ENCODE results near the gene FBL.
A peak's percentile ranks its signal among the peaks of the same experiment; 100 is the strongest.

The FBL gene

DNA sequence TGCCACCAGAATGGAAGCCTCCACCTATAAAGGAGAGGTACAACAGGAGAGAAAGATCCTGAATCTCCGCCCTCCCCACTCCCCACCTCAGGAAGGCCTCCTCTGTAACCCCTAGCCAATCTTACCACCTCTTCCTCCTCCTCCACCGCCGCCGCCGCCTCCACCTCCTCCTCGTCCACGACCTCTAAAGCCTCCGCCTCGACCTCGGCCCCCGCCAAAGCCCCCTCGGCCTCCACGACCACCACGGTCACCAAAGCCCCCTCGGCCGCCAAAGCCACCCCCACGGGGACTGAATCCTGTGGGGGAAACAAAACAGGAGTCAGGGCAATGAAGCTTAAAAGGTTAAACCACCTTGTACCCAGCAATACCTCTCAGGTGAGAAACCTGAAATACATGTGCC lies 5.7 kb downstream of the FBL start:
- no peak for DNase-seq

DNA sequence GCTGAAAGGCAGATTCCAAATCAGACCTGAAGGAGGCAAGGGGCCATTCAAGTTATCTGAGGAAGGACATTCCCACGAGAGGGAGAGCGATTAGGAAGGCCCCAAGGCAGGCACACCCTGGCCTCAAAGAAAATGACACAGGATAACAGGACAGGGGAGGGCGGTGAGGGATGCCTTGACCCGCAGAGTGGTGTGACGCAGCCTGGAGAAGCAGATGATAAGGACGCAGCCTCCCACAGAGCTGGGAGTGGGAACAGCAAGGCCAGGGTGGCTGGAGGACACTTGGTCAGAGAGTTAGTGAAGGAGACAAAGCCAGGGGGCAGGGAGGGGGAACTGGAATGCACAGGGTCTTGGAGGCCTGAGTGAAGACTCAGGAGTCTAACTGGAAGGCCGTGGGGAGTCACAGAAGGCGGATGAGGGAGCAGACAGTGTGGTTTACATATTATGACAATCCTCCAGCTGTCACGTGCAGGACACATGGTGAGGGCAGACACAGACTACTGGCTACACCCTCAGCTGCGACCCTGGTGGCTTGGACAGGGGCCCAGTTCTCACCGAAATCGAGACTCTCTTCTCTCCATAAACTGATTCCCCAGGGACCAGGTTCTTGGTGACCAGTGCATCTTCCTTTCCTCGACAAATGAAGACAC lies 6.4 kb downstream of the FBL start:
- no peak for DNase-seq

DNA sequence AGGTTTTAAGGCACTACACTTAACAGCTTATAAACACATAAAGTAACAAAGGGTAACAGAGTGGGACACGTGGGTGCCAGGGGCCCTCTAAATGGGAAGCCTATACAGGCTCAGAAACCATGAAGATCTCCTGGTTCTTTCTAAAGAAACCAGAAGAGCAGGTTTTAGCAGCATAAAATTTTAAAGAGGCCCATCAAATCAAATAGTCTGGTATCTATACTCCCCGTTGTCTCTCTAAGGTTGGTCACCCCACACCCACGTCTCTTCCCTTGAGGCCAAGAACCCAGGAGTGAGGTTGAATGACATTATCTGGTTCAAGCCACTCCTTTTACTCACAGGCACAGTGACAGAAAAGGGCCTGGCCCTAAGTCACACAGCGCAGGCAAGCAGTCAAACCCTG lies 7.6 kb downstream of the FBL start:
- DNase-seq: no peak

DNA sequence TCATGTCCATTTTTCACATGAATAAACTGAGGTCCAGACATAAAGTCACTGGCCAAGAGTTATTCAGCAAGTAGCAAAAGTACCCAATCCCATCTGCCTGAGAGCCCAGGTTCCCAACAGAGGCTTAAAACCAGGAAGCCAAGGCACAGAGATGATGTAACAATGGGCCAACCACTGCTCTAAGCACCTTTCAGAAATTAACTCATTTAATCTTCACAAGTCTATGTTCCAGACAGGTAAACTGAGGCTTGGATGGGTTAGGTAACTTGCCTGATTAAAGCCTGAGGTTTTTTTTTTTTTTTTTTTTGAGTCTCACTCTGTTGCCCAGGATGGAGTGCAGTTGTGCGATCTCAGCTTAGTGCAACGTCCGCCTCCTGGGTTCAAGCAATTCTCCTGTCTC lies 8.2 kb downstream of the FBL start:
- no peak for DNase-seq

DNA sequence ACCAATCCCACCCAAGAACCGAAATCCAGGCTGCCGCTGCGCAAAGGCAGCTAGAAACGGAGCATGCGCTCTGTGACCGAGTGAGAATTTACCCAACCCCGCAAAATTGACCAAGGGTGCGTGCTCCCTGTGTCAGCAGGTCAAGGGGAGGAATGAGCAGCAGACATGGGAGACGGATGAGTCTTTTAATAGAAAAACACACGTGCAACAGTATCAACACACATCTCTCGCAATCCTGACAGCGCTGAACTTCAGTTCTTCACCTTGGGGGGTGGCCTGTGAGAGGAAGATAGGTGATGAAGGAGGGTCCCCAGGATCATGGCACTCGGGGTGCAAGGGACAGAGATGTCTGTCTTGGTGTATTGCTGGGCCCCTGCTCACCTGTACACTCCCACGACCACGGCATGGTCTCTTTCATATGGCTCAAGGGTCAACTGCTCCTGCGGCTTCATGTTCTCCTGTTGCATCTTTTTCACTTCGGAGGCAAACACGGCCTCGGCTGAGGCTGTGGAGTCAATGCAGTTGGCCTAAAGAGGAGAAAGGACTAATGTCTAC lies 11.8 kb downstream of the FBL start:
- no peak for DNase-seq

DNA sequence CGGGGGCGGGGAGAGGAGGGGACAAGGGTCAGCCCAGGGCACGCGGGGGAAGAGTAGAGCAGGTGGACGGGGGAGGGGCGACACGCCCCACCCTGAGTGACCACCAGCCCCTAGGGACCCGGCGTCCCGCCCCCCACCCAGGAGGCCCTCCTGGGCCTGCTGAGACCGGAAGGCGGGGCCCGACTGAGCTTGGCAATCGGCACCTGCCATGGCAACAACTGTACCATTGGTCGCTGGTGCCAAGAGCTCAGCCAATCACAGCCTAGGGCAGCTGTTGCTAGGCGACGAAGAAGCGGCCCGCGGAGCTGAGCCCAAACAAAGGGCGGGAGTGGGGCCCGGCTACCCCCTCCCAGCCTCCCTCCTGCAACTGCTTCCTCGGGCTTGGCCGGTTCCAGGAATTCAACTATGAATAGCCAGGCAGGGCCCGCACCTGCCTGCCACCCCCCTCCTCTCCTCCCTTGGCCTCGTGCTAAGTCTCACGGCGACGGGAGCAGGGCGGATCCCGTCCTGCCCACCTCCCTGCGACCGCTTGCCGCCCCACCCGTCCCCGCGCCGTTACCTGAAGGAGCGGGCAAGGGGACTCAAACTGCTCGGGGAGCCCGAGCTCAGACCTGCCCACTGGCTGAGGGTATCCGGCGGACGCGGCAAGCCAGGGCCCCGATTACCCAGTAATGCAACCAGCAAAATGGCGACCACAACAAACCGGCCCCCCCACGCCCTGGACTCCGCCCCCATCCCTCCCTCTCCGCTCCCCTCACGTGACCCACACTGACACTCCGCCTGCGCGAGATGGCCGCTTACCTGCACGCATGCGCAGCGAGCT lies 12.5 kb downstream of the FBL start, which contains the start of gene DYRK1B:
TSS of gene DYRK1B (minus strand) at position 699 of the 823 bp plus-strand sequence. CDS start 2,295 bp downstream, outside the sequence.
- DNase-seq: peak; percentile 100

DNA sequence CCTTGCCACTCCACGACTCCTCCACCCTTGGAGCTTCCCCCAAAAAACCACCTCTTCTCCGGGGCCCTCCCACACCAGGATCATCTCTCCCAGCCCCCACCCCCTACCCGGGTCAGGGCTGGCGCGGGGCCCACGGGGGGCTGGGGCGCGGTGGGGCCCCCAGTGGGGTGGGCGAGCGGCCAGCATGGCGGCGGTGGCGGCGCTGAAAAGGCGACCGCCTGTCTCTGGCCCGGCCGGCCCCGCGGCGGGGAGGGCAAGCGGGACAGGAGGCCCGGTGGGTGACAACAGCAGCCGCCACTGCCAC lies 13.1 kb downstream of the FBL start:
- no peak for DNase-seq

DNA sequence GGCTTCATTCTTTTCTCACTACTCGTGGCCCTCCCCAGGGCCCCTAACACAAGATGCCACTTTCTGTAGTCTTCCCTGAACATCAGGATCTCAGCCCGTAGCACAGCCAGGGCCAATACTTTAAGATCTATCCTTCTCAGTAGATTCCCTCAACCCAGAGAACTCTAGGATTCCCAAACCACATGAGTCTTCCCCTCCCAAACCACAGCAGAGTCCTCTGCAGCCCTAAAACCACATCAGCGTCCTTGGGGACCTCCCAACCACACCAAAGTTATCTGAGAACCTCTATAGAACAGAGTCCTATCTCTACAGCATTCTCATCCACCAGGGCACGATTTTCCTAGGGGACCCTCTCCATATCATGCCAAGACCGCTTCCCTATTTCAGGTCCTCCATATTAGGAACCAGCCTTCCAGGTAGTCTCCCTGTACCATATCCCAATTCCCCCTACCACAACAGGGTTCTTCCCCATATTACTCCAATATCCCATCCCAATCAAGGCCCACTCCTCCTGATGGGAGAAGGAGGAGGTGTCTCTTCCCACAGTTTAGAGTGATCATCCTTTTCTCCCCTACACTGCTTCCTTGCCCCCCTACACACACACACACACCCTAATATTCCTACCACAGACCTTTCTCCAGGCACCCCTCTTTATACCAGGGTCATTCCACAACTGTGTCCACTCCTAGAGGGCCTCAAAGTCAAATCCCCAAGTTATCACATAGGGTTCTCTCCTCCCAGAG lies 13.7 kb downstream of the FBL start:
- no peak for DNase-seq

DNA sequence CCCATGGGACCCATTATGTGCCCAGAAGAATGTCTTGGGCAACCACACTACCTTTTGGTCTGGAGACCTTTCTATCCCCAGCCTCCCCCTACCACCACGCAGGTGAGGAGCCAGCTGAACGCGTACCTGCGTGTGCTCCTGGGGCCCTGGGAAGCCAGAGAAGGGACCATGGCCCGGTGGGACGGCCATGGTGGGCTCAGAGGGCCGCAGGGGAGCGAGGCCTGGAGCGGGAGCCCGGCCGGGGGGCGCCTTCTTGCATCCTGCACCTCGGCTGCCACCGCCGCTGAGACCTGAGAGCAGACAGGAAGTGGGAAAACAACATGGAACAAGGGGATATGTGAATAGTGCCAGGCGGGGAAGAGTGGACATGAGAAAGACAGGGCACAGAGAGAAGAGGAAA lies 14.5 kb downstream of the FBL start:
- DNase-seq: no peak

DNA sequence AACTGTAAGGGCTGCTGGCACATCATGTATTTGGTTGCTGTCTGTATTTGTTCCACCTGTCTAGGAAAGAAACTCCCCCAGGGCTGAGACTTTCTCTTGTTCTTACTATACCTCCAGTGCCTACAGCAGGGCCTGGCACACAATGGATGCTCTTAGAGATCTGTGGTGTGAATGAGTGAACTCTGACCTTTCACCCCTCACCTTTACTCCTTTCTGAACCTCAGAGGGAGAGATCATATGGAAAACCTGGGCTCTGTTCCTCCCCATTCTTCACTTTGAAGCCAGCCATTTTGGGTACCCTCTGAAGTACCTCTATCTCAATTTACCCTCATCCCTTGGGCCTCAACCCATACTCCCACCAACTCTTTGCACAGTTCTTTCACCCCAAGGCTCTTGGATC lies 15.3 kb downstream of the FBL start:
- DNase-seq: no peak

DNA sequence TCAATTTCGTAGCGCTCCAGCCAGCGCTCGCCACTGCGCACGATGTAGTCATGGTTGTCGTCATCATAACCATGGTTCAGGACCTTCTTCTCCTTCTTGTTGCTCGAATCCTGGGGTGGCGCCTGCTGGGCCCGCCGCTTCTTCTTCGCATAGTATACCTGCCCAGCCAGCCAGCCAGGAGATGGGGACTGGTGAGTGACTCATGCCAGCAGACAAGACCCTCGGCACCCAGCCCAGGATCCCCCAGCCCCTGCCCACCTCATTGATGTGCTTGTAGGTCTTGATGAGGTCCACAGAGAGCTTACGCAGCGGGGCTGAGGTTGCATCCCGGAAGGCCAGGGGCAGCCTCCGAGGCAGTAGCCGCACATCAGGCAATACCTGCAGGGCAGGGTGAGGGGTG lies 15.8 kb downstream of the FBL start:
- no peak for DNase-seq

DNA sequence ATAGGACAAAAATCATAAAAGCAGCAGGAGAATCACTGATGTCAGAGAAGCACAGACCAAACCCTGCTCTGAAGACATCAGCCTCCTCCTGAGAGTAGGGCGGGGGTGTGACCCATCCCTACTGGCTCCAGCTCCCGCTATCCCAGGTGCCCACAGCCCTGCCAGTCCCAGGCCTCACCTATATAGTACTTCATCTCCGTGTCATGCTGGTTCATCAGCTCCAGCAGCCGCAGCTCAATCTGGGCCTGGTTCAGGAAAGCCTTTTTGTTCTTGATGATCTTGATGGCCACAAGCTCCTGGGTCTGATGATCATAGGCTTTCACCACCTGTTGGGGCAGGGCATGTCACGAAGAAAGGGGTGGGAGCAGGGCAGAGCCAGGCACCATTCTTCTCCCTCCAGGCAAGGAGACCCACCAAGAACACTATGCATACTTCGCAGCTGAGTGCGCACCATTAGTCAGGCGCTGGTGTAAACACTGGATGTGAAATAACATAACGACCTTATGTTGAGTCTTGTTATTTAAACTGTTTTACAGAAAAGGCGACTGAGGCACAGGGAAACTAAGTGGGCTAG lies 16.4 kb downstream of the FBL start:
- DNase-seq: no peak

DNA sequence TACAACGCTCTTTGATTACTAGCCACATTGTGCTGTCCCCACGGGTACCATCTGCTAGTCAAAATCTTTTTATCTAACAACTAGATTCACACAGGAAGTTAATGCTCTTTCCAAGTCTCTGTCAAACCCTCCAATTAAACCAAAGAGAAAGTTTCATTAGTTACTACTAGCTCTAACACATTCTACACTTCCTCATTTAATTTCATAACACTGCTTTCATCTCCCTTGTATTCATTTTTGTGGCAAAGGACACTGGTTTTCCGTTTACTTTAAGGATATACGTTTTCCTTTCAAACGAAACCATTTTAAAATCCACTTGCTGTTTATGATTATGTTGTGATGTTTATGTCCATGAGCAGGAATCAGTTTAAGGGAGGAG lies 17.5 kb downstream of the FBL start:
- DNase-seq: no peak

DNA sequence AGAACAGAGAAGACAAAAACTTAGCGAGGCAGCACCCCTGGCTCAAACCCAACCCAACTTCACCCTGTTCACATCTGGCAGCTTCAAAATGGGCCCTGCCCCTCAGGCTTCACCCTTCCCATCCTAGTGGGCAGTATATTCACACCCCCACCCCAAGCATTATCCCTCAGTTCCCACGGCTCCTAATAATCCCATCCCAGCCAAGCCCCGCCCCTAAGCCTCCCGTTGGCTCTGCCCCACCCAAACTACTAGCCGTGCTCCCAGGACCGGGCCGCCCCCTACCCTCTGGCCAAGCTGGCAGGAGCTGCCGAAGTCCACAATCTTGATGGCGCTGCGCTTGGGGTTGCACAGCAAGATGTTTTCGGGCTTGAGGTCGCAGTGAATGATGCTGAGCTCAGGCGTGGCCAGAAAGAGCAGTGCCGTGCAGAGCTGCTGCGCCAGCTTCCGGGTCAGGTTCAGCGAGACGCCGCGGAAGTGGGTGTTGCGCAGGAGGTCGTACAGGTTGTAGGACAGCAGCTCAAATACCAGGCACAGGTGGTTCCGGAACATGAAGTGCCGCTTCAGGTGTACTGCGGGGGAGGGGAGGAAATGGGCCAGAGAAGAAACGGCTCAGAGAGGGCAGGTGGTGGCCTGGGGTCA lies 18.0 kb downstream of the FBL start:
- no peak for DNase-seq

DNA sequence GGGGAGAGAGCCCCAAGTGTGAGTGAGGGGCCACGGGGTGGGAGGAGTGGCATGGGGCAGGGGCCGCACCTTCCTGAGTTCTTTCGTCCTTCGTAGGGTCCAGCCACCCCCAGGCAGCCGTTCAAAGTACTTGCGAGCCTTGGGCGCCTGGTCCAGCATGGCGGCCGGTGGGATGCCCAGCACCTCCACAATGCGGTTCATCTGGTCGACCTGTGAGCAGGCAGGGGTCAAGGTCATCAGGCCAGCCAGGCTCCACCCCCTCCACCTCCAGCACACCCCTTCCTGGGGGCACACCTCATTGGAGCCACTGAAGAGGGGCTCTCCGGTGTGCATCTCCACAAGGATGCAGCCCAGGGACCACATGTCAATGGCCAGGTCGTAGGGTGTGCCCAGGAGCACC lies 19.0 kb downstream of the FBL start:
- DNase-seq: no peak

DNA sequence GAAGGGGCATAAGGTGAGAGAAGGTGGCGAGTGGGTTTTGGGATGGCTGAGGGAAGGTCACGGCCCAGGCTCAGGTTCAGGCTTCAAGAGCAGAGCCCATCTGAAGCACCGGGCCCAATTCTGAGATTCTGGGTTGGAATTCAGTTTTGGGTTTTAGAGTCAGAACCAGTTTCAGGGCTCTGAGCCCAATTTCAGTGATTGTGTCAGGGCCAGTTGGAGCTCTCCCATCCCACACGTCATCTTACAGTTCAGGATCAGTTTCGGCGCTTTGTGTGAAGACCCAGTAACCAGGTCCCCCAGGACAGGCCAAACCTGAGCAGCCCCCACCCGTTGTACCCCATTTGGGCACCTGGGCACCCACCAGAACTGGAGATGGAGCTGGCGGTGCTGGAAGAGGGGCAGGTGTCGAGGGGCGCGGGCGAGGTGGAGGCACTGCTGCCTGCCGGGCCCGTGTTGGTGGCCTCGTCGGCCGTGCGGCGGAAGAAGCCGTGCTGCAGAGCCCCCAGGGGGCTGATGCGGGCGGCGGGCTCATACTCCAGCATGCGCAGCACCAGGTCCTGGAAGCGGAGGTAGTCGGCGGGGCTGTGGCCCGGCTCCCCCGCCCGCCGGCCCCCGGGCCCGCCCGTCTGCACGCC lies 19.8 kb downstream of the FBL start:
- DNase-seq: no peak

DNA sequence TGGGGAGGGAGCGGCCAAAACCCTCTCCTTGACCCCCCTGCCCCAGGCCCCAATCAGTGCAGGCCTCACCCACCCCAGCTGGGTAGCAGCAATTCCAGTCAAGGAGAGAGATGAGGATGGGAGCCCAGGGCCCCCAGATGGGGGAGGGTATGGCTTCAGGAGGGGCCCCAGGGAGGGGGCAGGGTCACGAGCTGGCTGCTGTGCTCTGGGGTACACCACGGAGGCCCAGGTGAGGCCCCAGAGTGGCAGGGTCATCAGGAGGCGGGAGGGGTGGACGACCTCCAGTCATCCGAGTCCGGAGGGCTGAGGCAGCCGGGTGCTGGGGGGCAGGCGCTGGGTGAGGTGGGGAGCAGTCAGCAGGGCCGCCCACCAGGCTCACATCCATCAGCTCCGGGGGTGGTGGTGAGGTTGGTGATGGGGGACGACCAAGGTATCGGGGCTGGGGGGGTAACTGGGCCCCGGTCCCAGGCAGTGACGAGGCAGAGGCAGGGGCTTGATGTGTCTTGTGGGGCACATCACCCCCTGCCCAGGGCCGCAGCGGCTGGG lies 20.6 kb downstream of the FBL start:
- DNase-seq: no peak

DNA sequence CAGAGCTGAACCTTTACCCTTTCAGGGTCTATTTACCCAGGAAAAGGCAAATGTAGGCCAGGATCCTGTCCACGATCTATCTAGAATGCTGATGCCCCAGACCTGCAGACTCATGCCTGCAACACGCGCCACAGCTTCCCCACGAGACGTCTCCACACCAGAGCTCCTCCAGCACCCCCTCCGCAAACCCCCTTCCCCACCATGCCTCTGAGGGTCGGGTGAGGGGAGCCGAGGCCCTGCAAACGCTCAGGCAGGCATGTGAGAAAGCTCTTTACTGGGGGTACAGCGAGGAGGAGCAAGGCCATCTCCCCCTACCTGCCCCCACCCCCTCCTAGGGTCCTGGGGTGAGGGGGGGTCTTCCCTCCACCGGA lies 21.1 kb downstream of the FBL start:
- no peak for DNase-seq

DNA sequence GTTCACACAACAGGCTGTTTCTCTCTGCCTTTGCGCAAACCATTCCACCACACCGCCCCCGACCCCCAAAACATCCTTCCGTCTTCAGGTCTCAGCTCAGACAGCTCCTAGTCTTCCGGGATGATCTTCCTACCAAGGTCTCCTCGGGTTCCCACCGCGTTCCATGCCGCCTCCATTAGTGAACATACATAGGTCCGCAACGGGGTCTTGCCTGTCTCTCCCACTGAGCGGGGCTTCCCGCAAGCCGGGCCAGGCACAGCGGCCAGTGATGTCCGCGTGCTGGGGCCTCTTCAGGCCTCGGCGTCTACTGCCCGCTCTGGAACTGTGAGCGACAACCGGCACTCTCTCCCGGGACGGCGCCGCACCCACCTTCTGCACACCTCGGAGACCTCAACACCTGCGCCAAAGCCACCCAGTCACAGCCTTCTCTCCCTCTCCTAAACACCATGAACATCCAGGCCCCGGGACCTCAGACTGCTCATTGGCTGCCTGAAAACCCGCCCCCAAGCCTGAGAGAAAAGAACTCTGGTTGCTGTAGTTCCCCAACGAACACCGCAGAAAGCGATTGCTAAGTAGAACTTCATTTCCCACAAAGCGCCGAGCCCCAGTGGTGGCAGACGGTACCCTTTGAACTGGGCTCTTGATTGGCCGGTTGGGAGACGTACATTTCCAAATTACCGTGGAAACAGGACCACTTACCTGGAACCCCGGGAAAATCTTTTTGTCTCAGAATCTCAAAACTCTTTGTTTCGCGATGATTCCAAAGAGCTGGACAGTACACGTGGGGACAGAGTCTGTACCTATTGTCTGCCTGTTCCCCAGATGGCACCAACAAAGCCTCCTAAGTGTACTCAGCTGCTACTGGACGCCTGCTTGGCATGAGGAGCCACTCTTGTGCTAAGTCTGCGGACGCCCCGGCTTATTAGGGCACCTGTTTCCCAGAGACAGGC lies 21.8 kb downstream of the FBL start:
- DNase-seq: peak; percentile 100

DNA sequence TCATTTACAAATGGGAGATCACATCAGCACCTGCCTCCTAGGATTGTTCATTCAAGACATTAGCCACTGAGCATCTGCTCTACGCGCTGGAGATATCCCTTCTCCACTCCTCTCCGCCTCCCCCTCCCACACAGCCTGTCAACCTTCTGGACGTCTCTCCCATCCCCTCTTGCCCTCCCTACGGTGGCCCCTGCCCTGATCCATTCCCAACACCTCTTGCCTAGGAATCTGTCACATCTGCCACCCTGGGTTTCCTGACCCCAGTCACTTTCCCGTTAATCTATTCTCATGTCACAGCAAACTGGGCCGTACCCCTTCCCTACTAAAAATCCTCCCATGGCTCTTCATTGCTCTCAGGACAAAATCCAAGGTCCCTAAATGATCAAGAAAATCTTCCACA lies 22.5 kb downstream of the FBL start:
- DNase-seq: peak; percentile 27

DNA sequence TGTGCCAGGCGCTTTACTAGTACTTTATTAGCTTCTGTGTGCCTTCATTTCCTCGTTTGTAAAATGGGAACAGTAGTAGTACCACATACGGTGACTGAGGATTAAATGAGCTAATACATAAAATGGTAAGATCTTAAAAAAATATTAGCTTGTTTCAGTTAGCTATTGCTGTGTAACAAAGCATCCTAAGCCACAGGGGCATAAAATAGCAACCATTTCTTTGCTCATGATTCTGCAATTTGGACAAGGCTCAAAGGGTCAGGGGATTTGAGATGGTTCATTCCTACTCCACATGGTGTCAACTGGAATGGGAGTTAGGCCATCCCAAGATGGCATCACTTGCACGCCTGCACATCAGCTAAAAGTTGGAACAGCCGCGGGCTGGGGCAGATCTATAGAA lies 25.5 kb downstream of the FBL start:
- DNase-seq: no peak
